ENCODE measurements around the gene ST8SIA2. TPM values are rescaled to one million over a fixed set of nuclear protein-coding genes. Genes with fewer than 3 reads are reported as not detected.

Gene ST8SIA2
- total and polyA plus RNA-seq, 8 donors = 1.1 TPM; not detected in 7

DNA sequence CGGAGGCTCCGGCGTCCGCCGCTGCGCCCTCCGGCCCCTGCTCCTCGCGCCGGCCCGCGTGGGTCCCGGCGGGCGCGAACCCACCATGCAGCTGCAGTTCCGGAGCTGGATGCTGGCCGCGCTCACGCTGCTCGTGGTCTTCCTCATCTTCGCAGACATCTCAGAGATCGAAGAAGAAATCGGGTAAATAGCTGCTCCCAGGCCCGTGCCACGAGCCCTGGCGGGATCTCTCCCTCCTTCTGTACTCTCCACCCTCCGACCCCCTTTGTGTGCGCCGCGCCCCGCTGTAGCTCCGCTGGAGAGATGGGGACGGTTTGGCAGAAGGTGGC, 263 bp downstream of the ST8SIA2 start:
- H3K36me3 ChIP-seq = no peaks in the 10 kb centered on the region
- DNase-seq = peak in 1 of 2 donors; percentile 56
- no peaks in the 10 kb centered on the region for H3K9me3 ChIP-seq
- intact Hi-C loops (cut with DNase I; ENCODE audit: low total_unique reads) = no loop called here
- 0 to 2% (median 0%) methylated on average over 11 to 34 of the region's 34 CpGs for WGBS, 5 donors
- H3K27me3 ChIP-seq = peaks cover 12 to 83% (median 55%) of the 10 kb centered on the region in 3 donors
- no peak overlapping the region for H3K27ac ChIP-seq
- TF ChIP-seq EP300 (IDR thresholded peaks at IDR 0.05) (no peak), POLR2AphosphoS5 (IDR thresholded peaks at IDR 0.05) (no peak), POLR2A (IDR thresholded peaks at IDR 0.05) (no peak)
- TF ChIP-seq, protein P1, sequence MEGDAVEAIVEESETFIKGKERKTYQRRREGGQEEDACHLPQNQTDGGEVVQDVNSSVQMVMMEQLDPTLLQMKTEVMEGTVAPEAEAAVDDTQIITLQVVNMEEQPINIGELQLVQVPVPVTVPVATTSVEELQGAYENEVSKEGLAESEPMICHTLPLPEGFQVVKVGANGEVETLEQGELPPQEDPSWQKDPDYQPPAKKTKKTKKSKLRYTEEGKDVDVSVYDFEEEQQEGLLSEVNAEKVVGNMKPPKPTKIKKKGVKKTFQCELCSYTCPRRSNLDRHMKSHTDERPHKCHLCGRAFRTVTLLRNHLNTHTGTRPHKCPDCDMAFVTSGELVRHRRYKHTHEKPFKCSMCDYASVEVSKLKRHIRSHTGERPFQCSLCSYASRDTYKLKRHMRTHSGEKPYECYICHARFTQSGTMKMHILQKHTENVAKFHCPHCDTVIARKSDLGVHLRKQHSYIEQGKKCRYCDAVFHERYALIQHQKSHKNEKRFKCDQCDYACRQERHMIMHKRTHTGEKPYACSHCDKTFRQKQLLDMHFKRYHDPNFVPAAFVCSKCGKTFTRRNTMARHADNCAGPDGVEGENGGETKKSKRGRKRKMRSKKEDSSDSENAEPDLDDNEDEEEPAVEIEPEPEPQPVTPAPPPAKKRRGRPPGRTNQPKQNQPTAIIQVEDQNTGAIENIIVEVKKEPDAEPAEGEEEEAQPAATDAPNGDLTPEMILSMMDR (IDR thresholded peaks at IDR 0.05) = no peak
- H3K4me1 ChIP-seq = peaks cover 17 to 24% (median 19%) of the 10 kb centered on the region in 4 donors
- H3K4me3 ChIP-seq = peak overlapping the region; percentile 24 to 41 (median 36)

DNA sequence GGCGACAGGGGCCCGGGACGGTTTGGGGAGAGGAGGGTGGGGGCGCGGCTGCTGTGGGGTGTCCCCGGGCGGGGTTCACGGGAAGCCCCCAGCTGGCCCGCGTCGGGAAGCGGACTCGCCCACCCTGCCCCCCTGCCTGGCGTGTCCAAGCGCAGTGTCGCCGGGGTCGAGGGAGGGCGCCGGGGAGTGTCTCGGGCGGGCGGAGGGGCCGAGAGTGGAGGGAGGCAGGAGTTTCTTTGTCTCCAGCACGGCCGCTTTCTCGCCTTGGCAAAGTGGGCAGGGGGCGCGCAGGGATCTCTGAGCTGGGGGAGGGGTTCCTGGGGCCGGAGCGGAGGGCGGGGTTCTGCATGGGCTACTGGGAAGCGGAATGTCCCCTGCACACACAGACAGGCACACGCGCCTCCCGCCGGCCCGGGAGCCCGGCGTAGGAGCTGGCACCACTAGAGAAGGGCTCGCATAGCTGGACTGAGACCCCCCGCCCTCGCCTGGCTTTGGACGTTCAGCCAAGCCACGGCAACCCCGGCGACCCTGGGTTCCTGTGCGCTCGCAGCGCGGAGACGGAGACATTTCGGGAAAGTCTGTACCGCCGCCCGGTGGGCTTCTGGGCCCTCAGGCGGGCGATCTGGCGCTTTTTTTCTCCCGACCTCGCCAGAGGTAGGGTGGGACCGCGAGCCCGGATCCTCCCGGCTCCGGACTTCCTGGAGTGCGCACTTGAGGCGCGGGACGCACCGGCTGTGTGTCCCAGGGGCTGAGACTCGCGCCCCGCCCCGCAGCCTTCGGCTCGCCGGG, 822 bp downstream of the ST8SIA2 start:
- H3K4me3 ChIP-seq = peak overlapping the region; percentile 24 to 41 (median 36)
- no peaks in the 10 kb centered on the region for H3K9me3 ChIP-seq
- intact Hi-C loops (cut with DNase I; ENCODE audit: low total_unique reads) = no loop called here
- no peaks in the 10 kb centered on the region for H3K36me3 ChIP-seq
- H3K4me1 ChIP-seq = peaks cover 17 to 24% (median 19%) of the 10 kb centered on the region in 4 donors
- DNase-seq = peak in 1 of 2 donors; percentile 62
- peaks cover 12 to 77% (median 51%) of the 10 kb centered on the region in 3 donors for H3K27me3 ChIP-seq
- no peak overlapping the region for H3K27ac ChIP-seq
- TF ChIP-seq POLR2AphosphoS5 (IDR thresholded peaks at IDR 0.05) (no peak), EP300 (IDR thresholded peaks at IDR 0.05) (no peak), POLR2A (IDR thresholded peaks at IDR 0.05) (no peak)
- TF ChIP-seq, protein P1 (IDR thresholded peaks at IDR 0.05) = no peak
- 0 to 3% (median 1%) methylated on average over 12 to 78 of the region's 78 CpGs for WGBS, 5 donors

DNA sequence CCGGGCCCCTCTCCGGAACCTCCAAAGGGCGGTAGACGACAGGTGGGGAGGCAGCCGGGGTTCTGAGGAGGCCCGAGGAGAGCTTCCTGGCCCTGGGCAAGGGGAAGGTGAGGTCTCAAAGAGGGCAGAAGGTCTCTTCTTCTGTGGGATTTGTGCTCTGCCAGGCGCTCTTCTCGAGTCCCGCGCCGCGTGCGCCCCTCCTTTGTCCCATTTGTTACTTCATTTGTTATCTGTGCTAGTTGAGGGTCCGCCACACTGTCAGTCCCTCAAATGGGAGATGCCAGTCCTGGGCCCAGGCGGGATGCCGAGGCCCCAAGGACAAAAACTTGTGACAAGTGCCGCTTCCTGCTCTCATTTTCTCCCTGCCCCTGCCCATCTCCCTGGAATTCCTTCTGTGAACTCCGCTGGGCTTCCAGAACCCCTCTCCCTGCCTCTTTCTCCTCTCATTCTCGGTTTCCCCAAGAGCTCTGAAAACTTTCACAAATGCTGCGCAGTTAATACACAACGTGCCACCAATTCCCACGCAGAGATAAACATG, 1.5 kb downstream of the ST8SIA2 start:
- Histone ChIP-seq H3K36me3 (no peaks in the 10 kb centered on the region), H3K27ac (no peak overlapping the region), H3K9me3 (no peaks in the 10 kb centered on the region), H3K4me1 (peaks cover 17 to 24% (median 19%) of the 10 kb centered on the region in 4 donors), H3K4me3 (peak overlapping the region in 2 of 4 donors; percentile 38 to 41), H3K27me3 (peaks cover 12 to 78% (median 51%) of the 10 kb centered on the region in 3 donors)
- no peak for TF ChIP-seq POLR2A (IDR thresholded peaks at IDR 0.05)
- no peak for TF ChIP-seq POLR2AphosphoS5 (IDR thresholded peaks at IDR 0.05)
- TF ChIP-seq, protein P1 (IDR thresholded peaks at IDR 0.05) = no peak
- TF ChIP-seq EP300 (IDR thresholded peaks at IDR 0.05) = no peak
- WGBS, 5 donors = 21 to 38% (median 26%) methylated on average over 21 to 22 of the region's 22 CpGs
- intact Hi-C loops (cut with DNase I; ENCODE audit: low total_unique reads) = no loop called here
- DNase-seq = no peak

DNA sequence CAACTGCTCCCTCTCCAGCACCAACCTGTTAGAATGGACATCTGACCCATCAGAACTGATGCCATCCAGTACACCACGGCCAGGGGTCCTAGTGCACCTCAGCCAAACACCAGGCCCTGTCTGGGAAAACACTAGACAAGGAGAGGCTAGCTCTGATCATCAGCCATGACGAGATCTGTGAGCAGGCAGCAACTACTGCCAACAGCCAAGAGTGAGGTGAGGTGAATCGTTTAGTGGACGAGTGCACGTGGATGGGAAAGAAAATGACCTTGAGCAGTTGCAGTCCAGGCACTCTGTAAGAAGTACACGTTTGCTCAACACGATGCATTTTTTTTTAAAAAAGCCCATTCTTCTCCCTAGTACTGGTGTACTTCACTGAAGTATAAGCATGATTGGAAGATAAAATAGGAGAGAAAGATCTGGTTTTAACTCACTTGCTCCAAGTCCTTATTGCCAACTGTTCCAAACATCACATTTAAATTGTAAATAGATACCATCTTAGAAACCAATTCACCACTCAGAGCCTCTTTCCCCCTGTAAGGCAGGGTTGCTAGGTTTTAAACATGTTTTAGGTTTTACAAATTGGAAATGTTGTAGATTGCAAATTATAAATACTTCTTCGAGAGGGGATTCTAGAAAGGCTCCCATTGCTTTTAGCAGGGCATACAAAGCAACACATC, 5.7 kb downstream of the ST8SIA2 start:
- Histone ChIP-seq H3K27me3 (peaks cover 9 to 61% (median 17%) of the 10 kb centered on the region in 3 donors), H3K27ac (no peak overlapping the region), H3K4me1 (peaks cover 5 to 8% (median 7%) of the 10 kb centered on the region in 4 donors), H3K9me3 (no peaks in the 10 kb centered on the region), H3K4me3 (no peak overlapping the region), H3K36me3 (no peaks in the 10 kb centered on the region)
- intact Hi-C loops (cut with DNase I; ENCODE audit: low total_unique reads) = no loop called here
- no peak for DNase-seq
- 77 to 85% (median 80%) methylated on average over 8 of the region's 8 CpGs for WGBS, 5 donors
- TF ChIP-seq, protein P1 (IDR thresholded peaks at IDR 0.05) = no peak
- TF ChIP-seq EP300 (IDR thresholded peaks at IDR 0.05) (no peak), POLR2A (IDR thresholded peaks at IDR 0.05) (no peak), POLR2AphosphoS5 (IDR thresholded peaks at IDR 0.05) (no peak)
